GM12878 (cell line): ENCODE data around the gene RAC2. TPM values are rescaled to one million over a fixed set of nuclear protein-coding genes. Genes with fewer than 3 reads are reported as not detected.

ENCODE experiments used
- ATAC-seq: fragments of 200-7000 bp; cut with Tn5 transposase; 3 replicates; pipeline ENCODE4 v1.9.1; 2020; ENCODE audit warnings: mild to moderate bottlenecking, moderate library complexity
- BruUV-seq: library from RNA; stranded (reverse); fragments of 400-500 nt; replicated peaks from 2 replicates; lab custom pipeline; 2021; lab: Mats Ljungman, UMichigan
- CTCF ChIA-PET: fragments of 300-600 bp; sonication (Branson Sonifier 250); formaldehyde crosslinking; extraction: SDS; loops from one replicate; lab custom pipeline; 2021; ENCODE audit warnings: inconsistent platforms; lab: Yijun Ruan, JAX
- POLR2A ChIA-PET: fragments of 350-600 bp; formaldehyde crosslinking; extraction: SDS; loops from one replicate; lab custom pipeline; 2021; ENCODE audit warnings: inconsistent platforms; lab: Charles Lee
- RAD21 ChIA-PET: fragments of 300-600 bp; sonication (Branson Sonifier 250); formaldehyde crosslinking; loops from one replicate; lab custom pipeline; 2023; ENCODE audit warnings: antibody characterized with exemption; ENCODE audit not compliant: unreplicated experiment; lab: Charles Lee
- SMC1A ChIA-PET: fragments of 300-600 bp; sonication (Branson Sonifier 250); formaldehyde crosslinking; loops from one replicate; lab custom pipeline; 2023; ENCODE audit not compliant: unreplicated experiment, uncharacterized antibody; lab: Charles Lee
- DNase-seq: peaks from one replicate; pipeline ENCODE4 v3.0.0-alpha.2; 2011; ENCODE audit warnings: low read depth, low spot score
- FAIRE-seq: peaks from 3 replicates; lab custom pipeline; 2011; peaks lifted over from hg19 to GRCh38; lab: Jason Lieb, UNC
- H2AFZ ChIP-seq: 2 replicates; pipeline ENCODE4 v1.6.0; 2011; ENCODE audit warnings: low read depth, low read length, control low read depth; ENCODE audit not compliant: control insufficient read depth
- H3K27ac ChIP-seq: 2 replicates; pipeline ENCODE4 v1.5.1; 2011; ENCODE audit warnings: control low read depth; ENCODE audit not compliant: control insufficient read depth, insufficient read depth
- H3K27me3 ChIP-seq, 2 experiments: replicated peaks in 1 of 2; 2 replicates each; pipeline versions ENCODE4 v1.6.0 to v1.6.1; 2011; ENCODE audit warnings: low read length in 1 of 2; ENCODE audit not compliant: control insufficient read depth in 2 of 2, insufficient read depth in 2 of 2
- H3K36me3 ChIP-seq, 2 experiments: 2 replicates each; pipeline ENCODE4 v1.5.1; 2011; ENCODE audit warnings: low read length in 1 of 2; ENCODE audit not compliant: control insufficient read depth in 2 of 2, insufficient read depth in 2 of 2
- H3K4me1 ChIP-seq: 2 replicates; pipeline ENCODE4 v1.6.1; 2011; ENCODE audit warnings: mild to moderate bottlenecking, low read length, moderate library complexity, mixed read lengths; ENCODE audit not compliant: control insufficient read depth, insufficient read depth
- H3K4me2 ChIP-seq: 2 replicates; pipeline ENCODE4 v1.6.0; 2011; ENCODE audit warnings: control low read depth; ENCODE audit not compliant: control insufficient read depth, insufficient read depth
- H3K4me3 ChIP-seq: fragments of 200-600 bp; sonication (generic); 2 replicates; pipeline ENCODE4 v1.5.1; 2016
- H3K79me2 ChIP-seq: 2 replicates; pipeline ENCODE4 v1.6.0; 2011; ENCODE audit warnings: low read length; ENCODE audit not compliant: control insufficient read depth, insufficient read depth
- H3K9ac ChIP-seq: 2 replicates; pipeline ENCODE4 v1.8.0; 2011; ENCODE audit warnings: low read length, control low read depth, mixed read lengths; ENCODE audit not compliant: control insufficient read depth, insufficient read depth
- H3K9me3 ChIP-seq: replicated peaks from 3 replicates; pipeline ENCODE4 v1.5.1; 2011; ENCODE audit warnings: mild to moderate bottlenecking, low read length; ENCODE audit not compliant: control insufficient read depth, insufficient read depth
- H4K20me1 ChIP-seq: 2 replicates; pipeline ENCODE4 v1.6.0; 2011; ENCODE audit not compliant: control insufficient read depth, insufficient read depth
- ATF7 ChIP-seq: fragments of 450-650 bp; IDR thresholded peaks from 2 replicates; pipeline ENCODE4 v1.6.1; 2016; ENCODE audit warnings: low read depth, mild to moderate bottlenecking
- ELK1 ChIP-seq: IDR thresholded peaks from 2 replicates; pipeline ENCODE4 v1.6.1; 2012; ENCODE audit warnings: low read depth, low read length, improper control_type of control experiment
- EP300 ChIP-seq, 2 experiments: fragments of 150-350 bp in 1 of 2; IDR thresholded peaks; 2 replicates each; pipeline ENCODE4 v1.6.1; 2011 to 2012; ENCODE audit warnings: low read depth in 2 of 2, low read length in 2 of 2, borderline replicate concordance in 1 of 2, improper control_type of control experiment in 1 of 2, inconsistent platforms in 1 of 2; ENCODE audit not compliant: control insufficient read depth in 1 of 2
- EZH2 ChIP-seq: IDR thresholded peaks from 2 replicates; pipeline ENCODE4 v1.6.1; 2012; ENCODE audit warnings: low read depth, mild to moderate bottlenecking, control low read depth, inconsistent platforms, low read length, borderline replicate concordance; ENCODE audit not compliant: control insufficient read depth
- HCFC1 ChIP-seq: fragments of 150-350 bp; IDR thresholded peaks from 2 replicates; pipeline ENCODE4 v1.6.1; 2014; ENCODE audit warnings: low read length
- IKZF1 ChIP-seq: fragments of 450-650 bp; conservative IDR thresholded peaks from 2 replicates; pipeline ENCODE4 v1.6.1; 2017; ENCODE audit warnings: antibody characterized with exemption, mild to moderate bottlenecking
- IKZF2 ChIP-seq, 2 experiments: fragments of 450-650 bp; IDR thresholded peaks; 2 replicates each; pipeline ENCODE4 v1.6.1; 2017; ENCODE audit warnings: mild to moderate bottlenecking in 2 of 2, moderate library complexity in 2 of 2
- JUNB ChIP-seq: IDR thresholded peaks from 2 replicates; pipeline ENCODE4 v1.6.1; 2016; ENCODE audit warnings: antibody characterized with exemption, mild to moderate bottlenecking
- NR2C2 ChIP-seq: IDR thresholded peaks from 2 replicates; pipeline ENCODE4 v1.6.1; 2011; ENCODE audit warnings: borderline replicate concordance, low read depth; ENCODE audit not compliant: control insufficient read depth, insufficient read length
- POLR2A ChIP-seq: IDR thresholded peaks from 2 replicates; pipeline ENCODE4 v1.6.1; 2011; ENCODE audit warnings: low read depth, mild to moderate bottlenecking, low read length
- RB1 ChIP-seq: fragments of 450-650 bp; formaldehyde crosslinking; IDR thresholded peaks from 2 replicates; pipeline ENCODE4 v1.6.1; 2017; ENCODE audit warnings: mild to moderate bottlenecking, borderline replicate concordance
- SP1 ChIP-seq: IDR thresholded peaks from one replicate; pipeline ENCODE4 v1.6.1; 2011; ENCODE audit warnings: low read depth, low read length
- ZBTB40 ChIP-seq: fragments of 450-650 bp; IDR thresholded peaks from 2 replicates; pipeline ENCODE4 v1.6.1; 2016; ENCODE audit warnings: mild to moderate bottlenecking, moderate library complexity, borderline replicate concordance
- WGBS: methylation state at CpG from one replicate; pipeline ENCODE4 v1.1.6; 2016; ENCODE audit warnings: low lambda C conversion rate; ENCODE audit not compliant: insufficient replicate concordance, insufficient coverage; ENCODE audit errors: missing lambda C conversion rate; 5-methylcytosine and 5-hydroxymethylcytosine counted together
- in situ Hi-C: fragments of 300-500 bp; cut with MboI; formaldehyde crosslinking; loops from 9 replicates; pipeline ENCODE4 v1.14.3; 2018; ENCODE audit warnings: mixed read lengths
- intact Hi-C: fragments of 100-400 bp; cut with micrococcal nuclease; formaldehyde crosslinking; loops from one replicate; pipeline ENCODE4 v1.14.2; 2022; ENCODE audit not compliant: unreplicated experiment
- polyA plus RNA-seq, 11 experiments: library from polyadenylated mRNA; depleted of rRNA in 4 of 11; unstranded in 6 of 11; stranded (reverse) in 5 of 11; fragments of >200 nt; fragmentation: Nextera tagmentation in 4 of 11; fragmentation: Illumina TruSeq in 1 of 11; extraction: Ambion mirVana in 4 of 11; extraction: Trizol in 1 of 11; gene quantifications; 1 replicate in 1 of 11; 2 replicates in 10 of 11; pipeline versions ENCODE4 v1.2.1 to v1.2.3, GENCODE V29; 2011 to 2016; ENCODE audit warnings: inconsistent platforms in 2 of 11, missing spikeins in 2 of 11, low read depth in 1 of 11
- total RNA-seq, 4 experiments: library from RNA; depleted of rRNA in 3 of 4; stranded (reverse); fragments of >200 nt in 3 of 4; fragmentation: Illumina TruSeq in 1 of 4; extraction: Trizol in 1 of 4; gene quantifications; 2 replicates each; pipeline versions ENCODE4 v1.2.1 to v1.2.3, GENCODE V29; 2013 to 2021
- TF ChIP-seq, protein P1 (sequence below): IDR thresholded peaks from 2 replicates; pipeline ENCODE4 v1.6.1; 2011; ENCODE audit warnings: low read depth, low read length, improper control_type of control experiment, borderline replicate concordance

Gene RAC2
- total and polyA plus RNA-seq, 10 of the 15 experiments (the other 5 are each of a cell fraction or from before 2014, with no cell fraction given): 102 to 386 (median 304) TPM

DNA sequence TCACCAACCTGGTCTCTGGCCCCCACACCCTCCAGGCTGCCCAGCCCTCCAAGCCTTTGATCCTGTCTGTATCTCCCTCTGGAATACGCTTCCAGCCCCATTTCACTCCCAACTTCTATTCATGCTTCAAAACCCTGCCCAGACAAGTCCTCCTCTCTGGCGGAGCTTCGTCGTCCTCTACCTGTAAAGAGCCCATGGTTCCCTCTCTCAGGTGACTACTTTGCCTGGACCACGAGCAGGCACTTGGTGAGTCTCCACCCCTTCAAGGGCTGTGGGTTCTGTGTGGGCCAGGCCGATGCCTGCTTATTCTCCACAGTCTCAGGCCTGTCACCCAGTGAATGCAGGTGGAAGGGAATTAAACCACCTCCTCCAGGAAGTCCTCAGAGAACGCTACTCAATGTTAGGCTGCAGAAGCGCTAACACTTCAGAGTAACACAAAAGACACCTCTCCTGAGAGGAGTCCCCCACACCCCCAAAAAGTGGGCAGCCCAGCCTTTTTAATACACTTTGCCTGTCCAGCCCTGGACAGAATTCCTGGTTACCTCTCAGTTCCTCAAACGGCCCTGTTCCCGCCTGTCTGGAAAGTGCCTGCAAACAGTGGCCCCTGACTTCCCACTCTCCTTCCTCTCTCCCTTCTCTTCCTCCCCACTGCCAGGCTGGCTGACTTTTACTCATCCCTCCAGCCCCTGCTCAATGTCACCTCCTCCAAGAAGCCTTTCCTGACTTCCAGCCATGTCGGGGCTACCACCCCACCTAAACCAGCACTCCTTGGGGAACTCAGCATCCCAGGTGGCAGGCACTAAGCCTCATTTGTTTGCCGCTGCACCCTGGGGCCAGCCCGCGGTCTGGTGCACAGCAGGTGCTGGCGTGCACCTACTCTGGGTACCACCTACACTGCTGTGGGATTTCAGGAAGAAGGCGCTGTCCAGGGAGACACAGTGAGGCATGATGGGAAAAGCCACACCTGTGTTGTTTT, 9.0 kb downstream of the RAC2 start:
- no peak for DNase-seq
- peak; percentile 16 to 28; a peak in 2 of 4 replicates for TF ChIP-seq IKZF2 (IDR thresholded peaks at IDR 0.05)
- no peak for TF ChIP-seq SP1
- TF ChIP-seq HCFC1: no peak
- no peak for TF ChIP-seq NR2C2
- TF ChIP-seq, protein P1, sequence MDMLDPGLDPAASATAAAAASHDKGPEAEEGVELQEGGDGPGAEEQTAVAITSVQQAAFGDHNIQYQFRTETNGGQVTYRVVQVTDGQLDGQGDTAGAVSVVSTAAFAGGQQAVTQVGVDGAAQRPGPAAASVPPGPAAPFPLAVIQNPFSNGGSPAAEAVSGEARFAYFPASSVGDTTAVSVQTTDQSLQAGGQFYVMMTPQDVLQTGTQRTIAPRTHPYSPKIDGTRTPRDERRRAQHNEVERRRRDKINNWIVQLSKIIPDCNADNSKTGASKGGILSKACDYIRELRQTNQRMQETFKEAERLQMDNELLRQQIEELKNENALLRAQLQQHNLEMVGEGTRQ: no peak
- 0 out of 2 replicates have a peak, but pooled peaks have one; percentile 16 for TF ChIP-seq IKZF1
- TF ChIP-seq POLR2A: peak; percentile 52
- no peak for TF ChIP-seq ZBTB40
- no peak for TF ChIP-seq JUNB
- TF ChIP-seq EP300 (IDR thresholded peaks at IDR 0.05; ENCODE audit: borderline replicate concordance in 1 of 2, control insufficient read depth in 1 of 2, low read depth in 2 of 2, low read length in 2 of 2): no peak
- no peak for TF ChIP-seq RB1
- no peak for TF ChIP-seq ELK1
- no peak for TF ChIP-seq EZH2
- TF ChIP-seq ATF7: no peak

More for the DNA sequence above, 9.0 kb downstream of the RAC2 start:
- peak overlapping the region; percentile 13; the same call in 1 of the 2 replicates for H3K9ac ChIP-seq
- ChIA-PET RAD21 (no interaction called here), CTCF (no interaction called here), SMC1A (no interaction called here), POLR2A (interaction anchor here (1.3 kb wide), 1 partner anchor 8 kb away, joined by 7 read pairs; no protein-coding TSS in a partner anchor)
- no peak for ATAC-seq
- H3K4me3 ChIP-seq: peak overlapping the region; percentile 26
- intact Hi-C loops (no loop called here), in situ Hi-C loops (no loop called here)
- BruUV-seq: TSS peak; percentile 9
- H3K9me3 ChIP-seq: no peaks in the 10 kb centered on the region
- peaks cover 86% of the 10 kb centered on the region for H3K4me1 ChIP-seq
- WGBS: 47% methylated on average over 16 of the region's 16 CpGs
- no peak for FAIRE-seq
- no peaks in the 10 kb centered on the region for H3K27me3 ChIP-seq
- peaks cover 47% of the 10 kb centered on the region in 2 experiments for H3K36me3 ChIP-seq
- H2AFZ ChIP-seq: no peak overlapping the region
- peak overlapping the region; percentile 66; the same call in 1 of the 2 replicates for H3K27ac ChIP-seq
- H3K4me2 ChIP-seq: peak overlapping the region; percentile 67
- H4K20me1 ChIP-seq: peaks cover 8% of the 10 kb centered on the region; the same call in 1 of the 2 replicates
- peaks cover 58% of the 10 kb centered on the region for H3K79me2 ChIP-seq
